Mesothelial cell of epicardium (in vitro differentiated cells): Measurements from ENCODE around the gene EBP. TPM values are rescaled to one million over a fixed set of nuclear protein-coding genes. Genes with fewer than 3 reads are reported as not detected.
"Not testable (repeated sequence)": the region's sequence is repeated elsewhere in the genome, so short reads cannot be mapped to it uniquely, and the experiment has no call there.

Experiments used
- DNase-seq, 2 experiments: peaks; one replicate each; pipeline ENCODE4 v3.0.0; 2021; ENCODE audit warnings: low spot score in 2 of 2; ENCODE audit not compliant: unreplicated experiment in 2 of 2
- H3K27ac Mint-ChIP-seq: 2 replicates; pipeline ENCODE4 v1.8.0; 2021; ENCODE audit warnings: mixed read lengths
- H3K27me3 Mint-ChIP-seq: 2 replicates; pipeline ENCODE4 v1.8.0; 2021; ENCODE audit warnings: low read depth, mixed read lengths
- H3K36me3 Mint-ChIP-seq: 2 replicates; pipeline ENCODE4 v1.8.0; 2021; ENCODE audit warnings: mixed read lengths
- H3K4me1 Mint-ChIP-seq: 2 replicates; pipeline ENCODE4 v1.8.0; 2021; ENCODE audit warnings: mixed read lengths
- H3K4me3 Mint-ChIP-seq: 2 replicates; pipeline ENCODE4 v1.8.0; 2021; ENCODE audit warnings: mild to moderate bottlenecking, moderate library complexity, mixed read lengths
- H3K9me3 Mint-ChIP-seq: 2 replicates; pipeline ENCODE4 v1.8.0; 2021; ENCODE audit warnings: mixed read lengths
- total RNA-seq: library from RNA; stranded (reverse); gene quantifications from 3 replicates; pipeline ENCODE4 v1.2.1, GENCODE V29; 2021
- TF ChIP-seq, protein P1 (sequence below): fragments of 200-600 bp; sonication (generic); IDR thresholded peaks from one replicate; pipeline ENCODE4 v1.5.0; 2021; ENCODE audit warnings: antibody characterized with exemption; ENCODE audit not compliant: unreplicated experiment

The EBP gene
- total RNA-seq, 1 donor from 2014 or later, result 48.9 TPM

DNA sequence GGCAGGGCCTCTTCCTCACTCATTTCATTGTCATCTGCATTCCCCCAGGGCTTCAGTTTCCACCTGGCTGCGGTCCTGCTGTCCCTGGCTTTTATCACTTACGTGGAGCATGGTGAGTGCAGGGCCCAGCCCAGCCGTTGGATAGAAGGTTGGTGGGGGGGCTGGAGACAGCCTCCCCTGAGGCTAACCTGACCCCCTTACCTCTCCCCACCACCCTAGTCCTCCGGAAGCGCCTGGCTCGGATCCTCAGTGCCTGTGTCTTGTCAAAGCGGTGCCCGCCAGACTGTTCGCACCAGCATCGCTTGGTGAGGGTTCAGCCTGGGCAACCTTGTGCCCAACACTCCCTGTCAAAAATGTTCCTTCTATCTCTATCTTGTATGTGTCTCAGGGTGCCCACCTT, 5.8 kb upstream of the EBP start:
- H3K36me3 Mint-ChIP-seq, result peaks cover 9% of the 10 kb centered on the region
- H3K4me3 Mint-ChIP-seq, result no peak overlapping the region
- no peaks in the 10 kb centered on the region for H3K4me1 Mint-ChIP-seq
- TF ChIP-seq, protein P1, sequence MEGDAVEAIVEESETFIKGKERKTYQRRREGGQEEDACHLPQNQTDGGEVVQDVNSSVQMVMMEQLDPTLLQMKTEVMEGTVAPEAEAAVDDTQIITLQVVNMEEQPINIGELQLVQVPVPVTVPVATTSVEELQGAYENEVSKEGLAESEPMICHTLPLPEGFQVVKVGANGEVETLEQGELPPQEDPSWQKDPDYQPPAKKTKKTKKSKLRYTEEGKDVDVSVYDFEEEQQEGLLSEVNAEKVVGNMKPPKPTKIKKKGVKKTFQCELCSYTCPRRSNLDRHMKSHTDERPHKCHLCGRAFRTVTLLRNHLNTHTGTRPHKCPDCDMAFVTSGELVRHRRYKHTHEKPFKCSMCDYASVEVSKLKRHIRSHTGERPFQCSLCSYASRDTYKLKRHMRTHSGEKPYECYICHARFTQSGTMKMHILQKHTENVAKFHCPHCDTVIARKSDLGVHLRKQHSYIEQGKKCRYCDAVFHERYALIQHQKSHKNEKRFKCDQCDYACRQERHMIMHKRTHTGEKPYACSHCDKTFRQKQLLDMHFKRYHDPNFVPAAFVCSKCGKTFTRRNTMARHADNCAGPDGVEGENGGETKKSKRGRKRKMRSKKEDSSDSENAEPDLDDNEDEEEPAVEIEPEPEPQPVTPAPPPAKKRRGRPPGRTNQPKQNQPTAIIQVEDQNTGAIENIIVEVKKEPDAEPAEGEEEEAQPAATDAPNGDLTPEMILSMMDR, result no peak
- H3K9me3 Mint-ChIP-seq, result peaks cover 15% of the 10 kb centered on the region
- H3K27me3 Mint-ChIP-seq, result no peaks in the 10 kb centered on the region
- H3K27ac Mint-ChIP-seq, result no peak overlapping the region
- DNase-seq, result no peak

DNA sequence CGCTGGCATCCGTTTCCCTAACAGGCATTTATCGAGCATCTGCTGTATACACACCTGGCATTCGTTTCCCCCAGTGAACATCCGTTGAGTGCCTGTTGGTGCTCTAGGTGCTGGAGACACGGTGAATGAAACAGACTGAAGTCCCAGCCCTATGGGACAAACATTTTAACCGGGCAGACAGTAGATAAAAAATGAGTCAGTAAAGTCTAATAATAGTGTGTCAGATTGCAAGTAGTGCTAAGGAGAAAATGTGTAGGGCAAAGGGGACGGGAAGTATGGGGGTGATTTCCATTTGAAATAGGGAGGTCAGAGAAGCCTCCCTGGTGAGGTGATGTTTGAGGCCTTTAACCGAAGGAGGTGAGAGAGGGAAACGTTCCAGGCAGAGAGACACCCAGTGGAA, 5.3 kb upstream of the EBP start:
- H3K4me1 Mint-ChIP-seq, result no peaks in the 10 kb centered on the region
- peaks cover 19% of the 10 kb centered on the region for H3K9me3 Mint-ChIP-seq
- H3K36me3 Mint-ChIP-seq, result peaks cover 9% of the 10 kb centered on the region

DNA sequence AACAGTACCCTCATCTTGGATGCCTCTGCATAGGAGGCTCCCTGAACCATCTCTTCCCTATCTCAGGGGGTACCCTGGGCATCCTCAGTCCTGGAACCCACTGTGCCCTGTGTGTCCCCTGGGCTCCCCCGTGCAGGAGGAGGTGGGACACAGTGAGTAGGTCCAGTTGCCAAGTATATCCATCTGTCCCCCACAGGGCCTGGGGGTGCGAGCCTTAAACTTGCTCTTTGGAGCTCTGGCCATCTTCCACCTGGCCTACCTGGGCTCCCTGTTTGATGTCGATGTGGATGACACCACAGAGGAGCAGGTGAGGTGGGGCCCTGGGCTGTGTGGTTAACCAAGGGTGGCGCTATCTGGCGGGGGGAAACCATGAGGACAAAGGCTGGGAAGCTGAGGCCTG, 4.6 kb upstream of the EBP start:
- H3K4me1 Mint-ChIP-seq, result no peaks in the 10 kb centered on the region
- TF ChIP-seq, protein P1, result no peak
- no peaks in the 10 kb centered on the region for H3K27me3 Mint-ChIP-seq
- H3K9me3 Mint-ChIP-seq, result peaks cover 18% of the 10 kb centered on the region
- DNase-seq, result no peak
- peaks cover 9% of the 10 kb centered on the region for H3K36me3 Mint-ChIP-seq
- H3K4me3 Mint-ChIP-seq, result no peak overlapping the region
- no peak overlapping the region for H3K27ac Mint-ChIP-seq

More for the DNA sequence above, 5.3 kb upstream of the EBP start:
- H3K27me3 Mint-ChIP-seq, result no peaks in the 10 kb centered on the region
- H3K27ac Mint-ChIP-seq, result no peak overlapping the region
- TF ChIP-seq, protein P1, result no peak
- no peak for DNase-seq
- no peak overlapping the region for H3K4me3 Mint-ChIP-seq

DNA sequence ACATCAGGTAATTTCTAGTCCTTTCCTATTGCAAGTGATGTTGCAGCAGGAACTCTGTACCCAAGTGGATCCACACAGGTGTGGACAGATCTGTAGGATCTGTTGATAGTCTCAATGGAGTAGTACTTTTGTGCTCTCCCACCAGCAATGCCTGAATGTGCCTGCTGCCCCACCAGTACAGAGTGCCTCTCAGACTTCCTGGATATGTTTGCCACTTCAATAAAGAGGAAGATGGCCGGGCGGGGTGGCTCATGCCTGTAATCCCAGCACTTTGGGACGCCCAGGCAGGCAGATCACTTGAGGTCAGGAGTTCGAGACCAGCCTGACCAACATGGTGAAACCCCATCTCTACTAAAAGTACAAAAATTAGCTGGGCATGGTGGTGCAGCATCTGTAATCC, 2.1 kb upstream of the EBP start:
- peaks cover 10% of the 10 kb centered on the region for H3K9me3 Mint-ChIP-seq

DNA sequence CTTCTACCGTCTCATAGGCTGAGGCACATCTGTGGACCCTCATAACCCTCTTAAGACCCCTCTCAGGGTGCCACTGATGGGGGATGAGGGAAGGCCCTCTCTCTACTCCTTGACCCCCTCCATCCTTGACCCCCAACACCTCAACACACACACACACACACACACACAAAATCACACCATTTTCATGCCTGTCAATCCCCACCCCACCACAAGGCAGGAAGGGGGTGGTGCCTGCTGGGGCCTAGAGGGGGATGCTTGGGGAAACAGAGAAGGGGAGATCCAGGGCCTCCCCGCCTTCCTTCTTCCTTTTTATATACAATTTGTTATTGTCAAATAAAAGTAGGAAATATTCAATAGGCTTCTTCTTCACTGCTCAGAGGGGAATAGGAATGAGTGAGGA, 1.2 kb upstream of the EBP start:
- Mint-ChIP-seq H3K9me3 (peaks cover 10% of the 10 kb centered on the region), H3K4me1 (peaks cover 6% of the 10 kb centered on the region), H3K27me3 (no peaks in the 10 kb centered on the region), H3K36me3 (peaks cover 5% of the 10 kb centered on the region), H3K4me3 (peak overlapping the region; percentile 82), H3K27ac (no peak overlapping the region)
- TF ChIP-seq, protein P1, result no peak
- DNase-seq, result no peak

More for the DNA sequence above, 2.1 kb upstream of the EBP start:
- not testable (repeated sequence) for H3K4me3 Mint-ChIP-seq, H3K27me3 Mint-ChIP-seq, DNase-seq, H3K27ac Mint-ChIP-seq, H3K4me1 Mint-ChIP-seq
- peaks cover 12% of the 10 kb centered on the region for H3K36me3 Mint-ChIP-seq

DNA sequence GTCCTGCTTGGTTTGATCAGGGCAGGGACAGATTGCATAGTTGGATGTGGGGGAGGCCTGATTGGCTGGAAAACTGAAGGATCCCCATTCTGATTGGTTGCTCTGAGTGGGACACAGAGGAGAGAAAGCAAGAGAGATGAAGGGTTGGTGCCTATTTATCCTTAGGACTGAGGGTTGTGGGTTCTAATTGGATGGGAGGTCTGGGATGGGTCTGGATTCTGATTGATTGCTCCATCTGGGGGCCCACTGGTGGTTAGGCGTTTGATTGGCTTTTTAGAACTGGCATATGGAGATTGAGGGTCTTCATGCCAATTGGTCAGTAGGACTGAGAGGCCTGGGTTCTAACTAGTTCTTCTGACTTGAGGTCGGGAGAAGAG, 644 bp upstream of the EBP start:
- Mint-ChIP-seq H3K27ac (peak overlapping the region; percentile 89), H3K36me3 (peaks cover 5% of the 10 kb centered on the region), H3K27me3 (no peaks in the 10 kb centered on the region), H3K9me3 (peaks cover 10% of the 10 kb centered on the region), H3K4me1 (peaks cover 6% of the 10 kb centered on the region), H3K4me3 (peak overlapping the region; percentile 82)
- TF ChIP-seq, protein P1, result no peak
- DNase-seq, result no peak
